GM23248 (cell line): ENCODE measurements around the gene FAM241B.

Source experiments
- EZH2 ChIP-seq: fragments of 200-600 bp; sonication (generic); IDR thresholded peaks from 2 replicates; pipeline ENCODE4 v1.6.1; 2018; ENCODE audit warnings: antibody characterized with exemption, mild to moderate bottlenecking; ENCODE audit not compliant: insufficient read depth, poor library complexity, severe bottlenecking
- EZH2phosphoT487 ChIP-seq: fragments of 200-600 bp; sonication (generic); IDR thresholded peaks from 2 replicates; pipeline ENCODE4 v1.6.1; 2018; ENCODE audit warnings: antibody characterized with exemption, moderate library complexity, mild to moderate bottlenecking, low read depth; ENCODE audit not compliant: insufficient read depth

GRCh38 chr10:69647126-69647525, 17.1 kb downstream of the FAM241B start:
- TF ChIP-seq EZH2phosphoT487 (no peak), EZH2 (no peak)
